ENCODE data around the gene ZNF880. TPM values are rescaled to one million over a fixed set of nuclear protein-coding genes. Genes with fewer than 3 reads are reported as not detected.
A peak's percentile ranks its signal among the peaks of the same experiment; 100 is the strongest.

Gene ZNF880
- total and polyA plus RNA-seq, 2 of the 8 experiments (the other 6 are each of a cell fraction or from before 2014, with no cell fraction given): 11.4 to 25.9 TPM

DNA sequence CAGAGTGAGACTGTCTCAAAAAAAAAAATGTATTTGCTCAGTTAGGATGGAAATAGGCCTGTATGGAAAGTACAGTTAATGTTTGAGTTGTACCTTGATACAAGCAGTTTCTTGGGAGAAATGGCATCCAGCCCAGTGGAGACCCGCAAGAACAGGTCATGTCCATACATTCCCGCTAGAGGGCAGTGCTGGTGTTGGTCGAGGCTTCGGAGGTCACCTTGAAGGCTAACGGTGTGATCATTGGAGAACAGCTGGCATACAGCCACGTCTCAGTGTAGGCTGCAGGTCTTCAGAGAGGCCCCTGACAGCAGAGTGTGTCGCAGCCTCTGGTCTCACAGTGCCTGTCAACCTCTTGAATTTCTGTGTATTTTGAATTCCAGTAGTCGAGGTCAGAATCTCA lies 26.2 kb upstream of the ZNF880 start:
- Histone ChIP-seq H3K23ac (ENCODE audit: insufficient read length) (no peak overlapping the region), H2BK20ac (ENCODE audit: low read length) (no peak overlapping the region), H4K20me1 (replicated peaks in 1 of 2; ENCODE audit: control insufficient read depth in 1 of 2, insufficient read depth in 2 of 2, low read length in 2 of 2) (no peaks in the 10 kb centered on the region), H2BK15ac (ENCODE audit: low read length) (no peak overlapping the region), H2BK120ac (replicated peaks; ENCODE audit: low read depth, low read length) (no peak overlapping the region), H3K18ac (ENCODE audit: extremely low read depth, low read length) (no peak overlapping the region), H3K23me2 (ENCODE audit: low read depth, low read length) (no peaks in the 10 kb centered on the region), H3K79me2 (ENCODE audit: control insufficient read depth in 1 of 2, insufficient read depth in 2 of 2, low read length in 2 of 2) (no peaks in the 10 kb centered on the region), H4K8ac (ENCODE audit: extremely low read depth, insufficient read depth, low read length) (no peak overlapping the region), H3K9me3 (ENCODE audit: insufficient read depth in 2 of 2, low read depth in 1 of 2, low read length in 1 of 2) (no peaks in the 10 kb centered on the region), H2AK5ac (ENCODE audit: low read depth, low read length) (no peak overlapping the region), H3K4me3 (ENCODE audit: extremely low read depth in 1 of 4, insufficient read depth in 2 of 4, low read depth in 3 of 4, low read length in 4 of 4) (no peak overlapping the region), H3K27ac (ENCODE audit: low read depth, low read length) (no peak overlapping the region), H4K91ac (replicated peaks; ENCODE audit: insufficient read length, low read length) (no peak overlapping the region), H3K9ac (replicated peaks in 1 of 4; ENCODE audit: extremely low read depth in 1 of 4, low read depth in 3 of 4, low read length in 3 of 4) (no peak overlapping the region), H3K4ac (replicated peaks; ENCODE audit: insufficient read length, low read depth, low read length) (no peak overlapping the region), H3K36me3 (ENCODE audit: control insufficient read depth in 2 of 4, insufficient read depth in 4 of 4, low read length in 3 of 4) (peaks cover 0 to 6% (median 2%) of the 10 kb centered on the region in 4 experiments; a peak in 3 of 8 replicates), H3K14ac (ENCODE audit: insufficient read length) (no peak overlapping the region), H3K56ac (replicated peaks; ENCODE audit: insufficient read length, low read depth, low read length) (no peak overlapping the region), H2BK5ac (ENCODE audit: low read depth, low read length) (no peak overlapping the region), H3K79me1 (ENCODE audit: low read depth, low read length) (no peaks in the 10 kb centered on the region), H4K5ac (ENCODE audit: insufficient read length, low read depth, low read length) (no peak overlapping the region), H2AFZ (ENCODE audit: low read length) (no peak overlapping the region), H2BK12ac (ENCODE audit: low read depth, low read length) (no peak overlapping the region), H3K4me1 (replicated peaks in 1 of 4; ENCODE audit: control insufficient read depth in 3 of 4, insufficient read depth in 4 of 4, low read length in 3 of 4) (no peaks in the 10 kb centered on the region), H3K27me3 (replicated peaks in 1 of 4; ENCODE audit: control insufficient read depth in 3 of 4, extremely low read depth in 1 of 4, insufficient read depth in 3 of 4, low read length in 3 of 4) (no peaks in the 10 kb centered on the region), H3K4me2 (ENCODE audit: insufficient read depth in 1 of 2, low read depth in 2 of 2, low read length in 2 of 2) (no peak overlapping the region)
- WGBS, 2 experiments (ENCODE audit: extremely low coverage in 1 of 2, insufficient coverage in 1 of 2, insufficient read length in 1 of 2, insufficient replicate concordance in 2 of 2, low coverage in 1 of 2, low lambda C conversion rate in 2 of 2, missing lambda C conversion rate in 1 of 2): 33% methylated on average over 8 of the region's 8 CpGs; no CpG with 5 or more reads in 1 of the 2 experiments
- FAIRE-seq (peak; percentile 90), DNase-seq (ENCODE audit: low read depth in 1 of 2, low spot score in 2 of 2) (peak; percentile 54 to 84)
- POLR2A ChIA-PET (ENCODE audit: partially characterized antibody): interaction anchor here (0.8 to 2.1 kb wide), 6 partner anchors 8 to 290 kb away, joined by 3 to 6 read pairs (median 3); partner anchors contain the start of genes ZNF528, ZNF610 and ZNF880
- CTCF ChIA-PET (ENCODE audit: partially characterized antibody): interaction anchor here (0.6 to 3.0 kb wide), 25 partner anchors 11 to 338 kb away, joined by 3 to 21 read pairs (median 4); no protein-coding TSS in a partner anchor
- TF ChIP-seq, protein P1, sequence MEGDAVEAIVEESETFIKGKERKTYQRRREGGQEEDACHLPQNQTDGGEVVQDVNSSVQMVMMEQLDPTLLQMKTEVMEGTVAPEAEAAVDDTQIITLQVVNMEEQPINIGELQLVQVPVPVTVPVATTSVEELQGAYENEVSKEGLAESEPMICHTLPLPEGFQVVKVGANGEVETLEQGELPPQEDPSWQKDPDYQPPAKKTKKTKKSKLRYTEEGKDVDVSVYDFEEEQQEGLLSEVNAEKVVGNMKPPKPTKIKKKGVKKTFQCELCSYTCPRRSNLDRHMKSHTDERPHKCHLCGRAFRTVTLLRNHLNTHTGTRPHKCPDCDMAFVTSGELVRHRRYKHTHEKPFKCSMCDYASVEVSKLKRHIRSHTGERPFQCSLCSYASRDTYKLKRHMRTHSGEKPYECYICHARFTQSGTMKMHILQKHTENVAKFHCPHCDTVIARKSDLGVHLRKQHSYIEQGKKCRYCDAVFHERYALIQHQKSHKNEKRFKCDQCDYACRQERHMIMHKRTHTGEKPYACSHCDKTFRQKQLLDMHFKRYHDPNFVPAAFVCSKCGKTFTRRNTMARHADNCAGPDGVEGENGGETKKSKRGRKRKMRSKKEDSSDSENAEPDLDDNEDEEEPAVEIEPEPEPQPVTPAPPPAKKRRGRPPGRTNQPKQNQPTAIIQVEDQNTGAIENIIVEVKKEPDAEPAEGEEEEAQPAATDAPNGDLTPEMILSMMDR (IDR thresholded peaks at IDR 0.05; ENCODE audit: control extremely low read depth in 1 of 3, insufficient read depth in 1 of 3, low read depth in 1 of 3, low read length in 3 of 3): peak; percentile 81 to 96 (median 92)
- TF ChIP-seq SIN3A (conservative IDR thresholded peaks at IDR 0.05 in 1 of 2, IDR thresholded peaks at IDR 0.05 in 1 of 2; ENCODE audit: low read depth in 1 of 2, low read length in 2 of 2) (peak in 1 of 2 experiments; percentile 62; a peak in 1 of 4 replicates), SIRT6 (IDR thresholded peaks at IDR 0.05; ENCODE audit: low read length) (no peak), KDM5A (IDR thresholded peaks at IDR 0.05; ENCODE audit: low read length) (no peak), CTBP2 (IDR thresholded peaks at IDR 0.05; ENCODE audit: borderline replicate concordance, insufficient read depth, insufficient read length, low read length) (no peak), POLR2A (IDR thresholded peaks at IDR 0.05; ENCODE audit: control extremely low read depth in 1 of 2, low read depth in 2 of 2, low read length in 2 of 2) (no peak), RAD21 (IDR thresholded peaks at IDR 0.05 in 1 of 2, conservative IDR thresholded peaks at IDR 0.05 in 1 of 2; ENCODE audit: low read depth in 2 of 2, low read length in 2 of 2) (peak; percentile 87), RFX5 (IDR thresholded peaks at IDR 0.05; ENCODE audit: borderline replicate concordance, low read depth, low read length) (no peak), TCF12 (IDR thresholded peaks at IDR 0.05; ENCODE audit: low read depth, low read length) (no peak), JUN (IDR thresholded peaks at IDR 0.05; ENCODE audit: low read depth, low read length) (no peak), SIX5 (IDR thresholded peaks at IDR 0.05; ENCODE audit: low read depth, low read length) (no peak)

Measured in H1 (cell line).